HG02840 (cell line): Measurements from ENCODE around the gene CD2.

Experiments
- ATAC-seq: cut with Tn5 transposase; IDR thresholded peaks from one replicate; pipeline ENCODE4 v1.9.1; 2021; ENCODE audit warnings: mild to moderate bottlenecking, moderate library complexity, moderate number of reproducible peaks; ENCODE audit not compliant: unreplicated experiment, low FRiP score

The CD2 gene

GRCh38 chr1:116811321-116811720 lies 57.1 kb downstream of the CD2 start:
- no peak for ATAC-seq

GRCh38 chr1:116814926-116815723 lies 60.9 kb downstream of the CD2 start:
- ATAC-seq, result no peak

- ATAC-seq, result no peak
Observed at GRCh38 chr1:116817582-116818064, 63.4 kb downstream of the CD2 start.
